HG03469 (cell line): ENCODE results near the gene UBL7.
"Not testable (repeated sequence)": the region's sequence is repeated elsewhere in the genome, so short reads cannot be mapped to it uniquely, and the experiment has no call there.

Experiments
- ATAC-seq: cut with Tn5 transposase; IDR thresholded peaks from one replicate; pipeline ENCODE4 v1.9.1; 2021; ENCODE audit warnings: mild to moderate bottlenecking, moderate library complexity, moderate number of reproducible peaks; ENCODE audit not compliant: unreplicated experiment

Gene UBL7, protein sequence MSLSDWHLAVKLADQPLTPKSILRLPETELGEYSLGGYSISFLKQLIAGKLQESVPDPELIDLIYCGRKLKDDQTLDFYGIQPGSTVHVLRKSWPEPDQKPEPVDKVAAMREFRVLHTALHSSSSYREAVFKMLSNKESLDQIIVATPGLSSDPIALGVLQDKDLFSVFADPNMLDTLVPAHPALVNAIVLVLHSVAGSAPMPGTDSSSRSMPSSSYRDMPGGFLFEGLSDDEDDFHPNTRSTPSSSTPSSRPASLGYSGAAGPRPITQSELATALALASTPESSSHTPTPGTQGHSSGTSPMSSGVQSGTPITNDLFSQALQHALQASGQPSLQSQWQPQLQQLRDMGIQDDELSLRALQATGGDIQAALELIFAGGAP

DNA sequence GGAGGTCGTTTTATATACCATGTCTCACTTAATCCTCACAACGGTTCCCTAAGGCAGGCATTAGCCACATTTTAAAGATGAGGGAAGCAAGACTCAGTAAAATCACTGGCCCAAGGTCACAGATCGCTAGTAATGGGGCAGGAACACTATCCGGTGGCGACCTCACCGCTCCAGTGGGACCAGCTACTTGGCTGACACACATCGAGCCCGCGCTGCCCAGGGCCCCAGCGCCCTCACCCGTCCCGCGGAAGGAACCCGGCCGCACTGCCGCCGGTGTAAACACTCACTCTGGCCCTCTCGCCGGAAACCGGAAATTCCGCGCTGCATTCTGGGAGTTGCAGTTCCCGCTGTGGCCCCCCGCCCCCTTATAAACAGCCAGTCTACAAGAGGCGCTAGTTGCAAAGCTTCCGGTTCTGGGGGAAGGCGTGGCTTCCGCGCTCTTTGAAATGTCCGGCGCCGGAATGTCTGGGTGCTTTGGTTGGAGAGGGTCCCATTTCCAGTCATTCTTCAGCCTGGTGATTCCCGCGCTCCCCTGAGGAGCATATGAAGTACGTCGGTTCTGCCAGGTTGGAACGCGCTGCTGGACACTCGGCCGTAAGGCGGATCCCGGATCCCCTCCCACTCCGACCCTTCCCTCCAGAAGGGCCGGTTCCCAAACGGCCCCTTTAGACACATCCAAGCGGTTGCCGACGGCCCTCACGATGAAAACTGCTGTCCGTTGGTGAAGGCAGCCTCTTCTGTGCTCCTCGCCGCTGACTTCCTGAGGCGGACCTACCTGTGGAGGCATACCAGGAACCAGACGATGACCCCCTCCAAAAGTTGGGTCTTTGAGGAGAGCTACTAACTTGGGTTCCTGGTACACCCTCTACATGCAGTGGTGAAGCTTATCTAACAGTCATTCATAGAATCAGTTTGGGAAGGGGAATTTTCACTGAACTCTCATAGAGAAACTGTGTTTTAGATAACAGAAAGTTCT, at the start of gene UBL7:
Gene UBL7 (minus strand): TSS at position 290 of the 976 bp plus-strand sequence. CDS start 2,293 bp downstream, outside the sequence.
- peak; percentile 47 for ATAC-seq

DNA sequence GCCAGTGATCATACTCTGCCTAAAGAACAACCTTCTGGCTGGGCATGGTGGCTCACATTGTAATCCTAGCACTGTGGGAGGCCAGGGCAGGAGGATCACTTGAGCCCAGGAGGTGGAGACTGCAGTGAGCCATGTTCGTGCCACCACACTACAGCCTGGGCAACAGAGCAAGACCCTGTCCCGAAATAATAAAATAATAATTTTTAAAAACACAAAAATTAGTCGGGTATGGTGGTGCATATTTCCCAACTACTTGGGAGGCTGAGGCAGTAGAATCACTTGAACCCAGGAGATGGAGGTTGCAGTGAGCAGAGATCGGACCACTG, 45.5 kb upstream of the UBL7 start:
- ATAC-seq = no peak

DNA sequence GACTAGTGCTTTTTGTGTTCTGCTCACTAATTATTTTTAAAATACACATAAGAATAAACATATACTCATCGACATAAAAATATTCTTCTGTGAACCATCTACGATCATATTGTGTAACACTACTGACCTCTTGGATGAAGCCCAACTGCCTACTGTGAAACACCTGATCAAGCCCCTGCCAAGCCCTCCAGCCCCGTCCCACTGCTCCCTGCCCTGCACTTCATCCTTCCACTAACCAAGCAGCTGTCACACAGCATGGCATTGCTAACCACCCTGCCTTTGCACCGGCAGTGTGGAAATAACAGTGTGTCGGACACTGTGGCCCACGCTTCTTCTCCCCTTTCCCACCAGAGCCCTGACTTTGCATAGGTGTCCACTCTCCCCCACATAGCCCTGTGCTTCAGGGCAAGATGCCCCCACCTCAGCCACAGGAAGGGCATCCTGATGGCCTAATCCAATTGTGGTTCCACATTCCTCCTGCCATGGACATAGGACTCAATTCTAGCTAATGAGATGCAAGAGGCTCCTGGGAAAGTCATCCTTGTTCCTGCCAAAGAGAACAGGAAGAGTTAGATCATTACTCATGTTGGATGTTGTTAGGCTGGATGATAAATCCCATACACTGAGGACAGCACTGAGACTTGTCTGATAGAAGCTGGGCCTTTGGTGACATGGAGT, 45.0 kb upstream of the UBL7 start:
- ATAC-seq = no peak

DNA sequence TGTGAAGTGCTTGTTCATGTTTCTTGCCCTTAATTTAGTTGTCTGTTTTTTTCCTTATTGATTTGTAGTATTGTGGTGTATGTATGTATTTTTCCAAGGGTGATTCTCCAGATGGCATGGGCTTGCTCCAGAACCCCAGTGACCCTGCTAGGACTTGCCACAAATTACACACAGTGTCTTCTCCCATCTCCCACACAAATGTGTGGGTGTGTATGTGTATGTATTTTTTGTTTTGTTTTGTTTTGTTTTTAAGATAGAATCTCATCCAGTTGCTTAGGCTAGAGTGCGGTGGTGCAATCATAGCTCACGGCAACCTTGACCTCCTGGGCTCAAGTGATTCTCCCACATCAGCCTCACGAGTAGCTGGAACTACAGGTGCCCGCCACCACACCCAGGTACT, 43.9 kb upstream of the UBL7 start:
- no peak for ATAC-seq

DNA sequence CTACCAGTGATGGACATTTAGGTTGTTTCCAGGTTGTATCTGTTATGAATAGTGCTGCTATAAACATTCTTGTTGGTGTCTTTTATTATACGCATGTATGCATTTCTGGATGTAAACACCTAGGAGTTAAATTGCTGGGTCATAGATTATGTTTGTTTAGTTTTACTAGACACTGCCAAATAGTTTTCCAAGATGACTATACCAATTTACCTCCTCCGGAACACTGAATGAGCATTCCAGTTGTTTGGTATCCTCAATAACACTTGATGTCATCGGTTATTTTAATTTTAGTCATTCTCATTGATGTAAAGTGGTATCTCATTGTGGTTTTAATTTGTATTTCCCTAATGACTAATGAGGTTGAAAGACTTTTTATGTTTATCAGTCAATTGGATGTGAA, 43.5 kb upstream of the UBL7 start:
- no peak for ATAC-seq

DNA sequence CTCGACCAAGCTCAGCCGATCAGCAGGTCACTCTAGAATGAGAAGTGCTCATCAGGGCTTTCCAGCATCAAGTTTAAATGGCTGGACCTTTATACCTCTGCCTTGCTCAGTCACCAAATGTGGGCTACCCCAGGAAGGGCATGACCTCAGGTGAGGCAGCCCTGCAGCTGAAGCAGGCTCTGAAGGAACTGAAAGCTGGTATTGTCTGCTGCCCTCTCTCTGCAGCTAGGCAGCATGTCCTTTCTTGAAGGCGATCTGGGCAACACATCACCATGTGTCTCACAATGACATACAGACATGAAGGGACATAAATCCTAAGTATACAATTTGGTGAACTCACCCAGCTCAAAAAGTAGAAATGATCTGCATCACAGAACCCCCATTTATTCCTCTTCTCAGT, 41.3 kb upstream of the UBL7 start:
- ATAC-seq = no peak

DNA sequence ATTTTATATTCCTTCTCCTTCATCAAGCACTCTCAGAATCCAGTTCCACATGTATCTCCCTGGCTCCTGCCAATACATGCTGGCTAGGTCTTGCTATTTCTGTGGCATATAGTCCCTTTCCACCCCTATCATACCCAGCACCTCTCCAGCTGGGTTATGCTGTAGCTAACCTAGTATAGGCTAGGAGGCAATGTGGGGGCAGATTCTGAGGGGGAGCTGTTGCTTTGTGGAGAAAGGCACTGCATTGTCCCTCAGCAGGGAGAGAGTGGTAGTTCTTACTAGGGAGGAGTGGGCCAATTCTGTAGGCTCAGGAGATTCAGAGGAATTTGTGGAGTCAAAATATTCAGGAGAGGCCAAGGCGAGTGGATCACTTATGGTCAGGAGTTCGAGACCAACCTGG, 39.4 kb upstream of the UBL7 start:
- ATAC-seq = no peak

DNA sequence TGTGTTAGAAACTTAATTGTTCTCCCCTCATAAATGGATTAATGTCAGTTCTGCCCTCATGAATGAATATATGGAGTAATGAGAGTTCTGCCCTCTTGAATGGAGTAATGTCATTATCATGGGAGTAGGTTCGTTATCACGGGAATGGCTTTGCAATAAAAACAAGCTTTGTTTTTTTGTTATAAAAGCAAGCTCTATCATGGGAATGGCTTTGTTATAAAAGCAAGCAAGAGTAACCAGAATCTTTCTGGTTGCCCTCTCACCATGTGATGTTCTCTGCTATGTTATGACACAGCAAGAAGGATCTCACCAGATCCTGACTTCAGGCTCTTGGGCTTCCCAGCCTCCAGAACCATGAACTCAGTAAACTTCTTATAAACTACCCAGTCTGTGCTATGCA, 38.4 kb upstream of the UBL7 start:
- no peak for ATAC-seq

DNA sequence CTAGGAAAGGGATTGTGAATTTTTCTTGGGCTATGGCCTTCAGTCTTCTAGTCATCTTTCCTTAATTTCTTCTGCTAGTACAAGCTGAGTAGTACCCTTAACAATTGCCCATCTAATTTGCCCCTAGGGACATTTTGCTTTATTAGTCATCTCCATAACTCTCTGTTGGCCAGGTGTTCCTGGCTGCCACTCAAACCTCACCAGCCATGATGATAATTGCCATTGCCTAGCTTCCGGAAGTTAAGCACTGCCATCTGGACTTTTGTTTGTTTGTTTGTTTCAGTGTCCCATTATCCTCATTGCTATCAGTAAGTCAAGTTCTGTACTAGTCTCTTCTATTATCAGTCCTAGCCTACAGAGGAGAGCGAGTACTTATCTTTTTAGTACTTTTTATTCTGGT, 36.6 kb upstream of the UBL7 start:
- no peak for ATAC-seq

DNA sequence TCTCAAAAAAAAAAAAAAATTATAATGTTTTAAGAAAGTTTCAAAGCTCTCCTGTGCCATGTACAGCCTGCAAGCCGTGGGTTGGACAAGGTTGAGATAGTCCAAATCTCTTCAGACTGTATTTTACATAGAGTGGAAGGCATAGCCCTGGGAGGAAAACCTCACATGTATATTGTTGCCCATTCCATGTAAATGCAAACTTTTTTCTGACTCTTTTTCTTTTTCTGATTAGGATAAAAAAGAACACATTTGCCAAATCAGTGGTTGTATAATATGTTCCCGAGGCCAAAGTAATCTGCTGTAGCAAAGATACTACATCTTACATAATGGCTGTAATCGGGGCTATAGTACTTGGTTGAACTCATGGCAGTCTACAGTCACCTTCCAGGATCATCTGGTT, 35.7 kb upstream of the UBL7 start:
- no peak for ATAC-seq

DNA sequence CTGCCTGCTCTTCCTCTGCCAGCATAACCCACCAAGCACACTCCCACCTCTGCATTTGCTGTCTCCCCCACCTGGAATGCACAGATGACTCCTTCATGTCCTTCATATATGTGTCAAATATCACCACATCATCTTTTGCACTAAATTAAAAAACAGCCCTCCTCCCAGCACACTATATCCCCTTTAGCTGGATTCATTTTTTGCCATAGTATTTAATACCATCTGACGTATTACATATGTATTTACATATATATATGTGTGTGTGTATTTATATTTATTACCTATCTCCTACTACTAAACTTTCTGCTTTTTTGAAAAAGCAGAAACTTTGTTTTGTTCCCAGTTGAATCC, 29.4 kb upstream of the UBL7 start:
- no peak for ATAC-seq

DNA sequence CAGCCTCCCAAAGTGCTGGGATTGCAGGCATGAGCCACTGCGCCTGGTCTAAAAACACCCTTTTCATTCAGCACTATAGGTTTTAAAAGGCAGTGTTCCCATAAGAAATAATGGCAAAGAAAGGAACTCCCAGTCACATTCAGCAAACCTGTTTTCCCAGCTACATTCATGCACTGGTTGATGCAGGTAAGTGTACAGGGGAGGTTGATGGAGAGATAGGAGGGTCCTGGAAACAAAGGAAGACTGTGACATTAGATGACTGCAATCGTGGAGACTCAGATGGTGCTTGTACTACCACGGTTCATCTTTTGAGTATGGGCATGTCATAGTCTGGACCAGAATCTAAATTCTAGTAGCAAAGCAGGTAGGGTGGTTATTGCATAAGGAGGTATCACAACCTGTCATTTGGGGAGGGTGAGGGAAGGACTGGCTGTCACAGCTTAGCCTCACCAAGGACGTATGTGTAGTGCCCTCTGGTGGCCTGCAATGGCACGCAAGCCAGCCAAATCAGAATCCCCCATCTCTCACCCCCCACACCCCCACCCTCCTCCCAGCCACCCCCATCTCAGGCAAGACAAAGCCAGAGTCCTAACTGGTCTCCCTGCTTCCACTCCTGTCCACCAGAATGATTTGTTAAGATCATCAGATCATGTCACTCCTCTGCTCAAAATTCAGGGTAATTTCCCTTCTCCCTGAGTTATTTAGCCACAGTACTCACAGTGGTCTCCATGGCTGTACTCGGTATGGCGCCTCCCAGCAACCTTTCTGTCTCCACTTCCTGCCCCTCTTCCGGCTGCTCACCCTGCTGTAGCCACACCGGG, 28.8 kb upstream of the UBL7 start:
- no peak for ATAC-seq

DNA sequence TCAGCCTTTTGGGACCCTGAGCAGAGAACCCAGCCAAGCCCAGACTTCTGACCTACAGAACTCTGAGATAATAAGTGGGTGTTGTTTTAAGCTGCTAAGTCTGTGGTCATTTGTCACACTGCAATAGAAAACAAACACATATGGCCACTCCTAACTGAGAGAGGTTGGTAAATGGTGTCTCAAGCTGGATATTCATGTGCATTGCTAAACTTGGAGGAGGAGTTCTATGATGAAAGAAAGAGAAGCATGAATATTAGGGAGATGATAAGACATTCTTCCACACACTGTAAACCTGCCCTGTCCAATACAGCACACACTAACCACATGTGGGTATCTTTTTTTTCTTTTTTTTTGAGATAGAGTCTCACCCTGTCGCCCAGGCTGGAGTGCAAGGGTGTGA, 27.8 kb upstream of the UBL7 start:
- ATAC-seq = no peak

DNA sequence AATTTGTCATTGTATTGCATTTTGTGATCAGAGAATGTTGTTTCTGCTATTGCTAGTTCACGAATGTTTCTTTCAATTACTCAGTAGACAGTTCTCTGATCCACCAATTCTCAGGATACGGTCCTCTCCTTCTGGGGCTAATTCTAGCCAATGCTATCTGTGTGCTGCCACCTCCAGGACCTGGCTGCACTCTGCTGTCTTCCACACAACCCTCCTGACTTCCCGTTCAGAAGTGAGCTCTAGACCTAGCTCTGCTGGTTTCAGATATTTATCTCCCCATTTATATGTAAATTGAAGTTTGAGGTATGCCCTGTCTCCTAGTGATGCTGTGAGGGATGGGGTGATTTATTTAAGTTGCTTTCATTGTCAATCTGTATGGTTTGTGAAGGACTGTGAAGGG, 21.7 kb upstream of the UBL7 start:
- no peak for ATAC-seq

DNA sequence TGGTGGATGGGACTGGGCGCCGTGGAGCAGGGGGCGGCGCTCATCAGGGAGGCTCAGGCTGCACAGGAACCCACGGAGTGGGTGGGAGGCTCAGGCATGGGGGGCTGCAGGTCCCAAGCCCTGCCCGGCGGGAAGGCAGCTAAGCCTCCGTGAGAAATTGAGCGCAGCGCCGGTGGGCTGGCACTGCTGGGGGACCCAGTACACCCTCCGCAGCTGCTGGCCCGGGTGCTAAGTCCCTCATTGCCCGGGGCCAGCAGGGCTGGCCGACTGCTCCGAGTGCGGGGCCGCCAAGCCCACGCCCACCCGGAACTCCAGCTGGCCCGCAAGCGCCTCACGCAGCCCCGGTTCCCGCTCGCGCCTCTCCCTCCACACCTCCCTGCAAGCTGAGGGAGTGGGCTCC, 19.4 kb upstream of the UBL7 start:
- ATAC-seq = not testable (repeated sequence)

DNA sequence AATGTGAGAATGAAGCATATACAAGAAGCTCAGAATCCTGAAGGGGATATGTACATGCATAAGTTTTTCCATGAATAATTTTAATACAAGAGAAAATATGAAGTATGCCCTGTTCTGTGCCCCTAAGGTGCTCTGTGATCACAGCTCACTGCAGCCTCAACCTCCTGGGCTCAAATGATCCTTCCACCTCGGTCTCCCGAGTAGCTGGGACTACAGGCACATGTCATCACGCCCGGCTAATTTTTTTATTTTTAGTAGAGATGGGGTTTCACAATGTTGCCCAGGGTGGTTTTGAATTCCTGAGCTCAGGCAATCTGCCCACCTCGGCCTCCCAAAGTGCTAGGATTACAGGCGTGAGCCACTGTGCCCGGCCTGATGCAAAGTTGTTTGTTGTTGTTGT, 10.7 kb upstream of the UBL7 start:
- not testable (repeated sequence) for ATAC-seq

DNA sequence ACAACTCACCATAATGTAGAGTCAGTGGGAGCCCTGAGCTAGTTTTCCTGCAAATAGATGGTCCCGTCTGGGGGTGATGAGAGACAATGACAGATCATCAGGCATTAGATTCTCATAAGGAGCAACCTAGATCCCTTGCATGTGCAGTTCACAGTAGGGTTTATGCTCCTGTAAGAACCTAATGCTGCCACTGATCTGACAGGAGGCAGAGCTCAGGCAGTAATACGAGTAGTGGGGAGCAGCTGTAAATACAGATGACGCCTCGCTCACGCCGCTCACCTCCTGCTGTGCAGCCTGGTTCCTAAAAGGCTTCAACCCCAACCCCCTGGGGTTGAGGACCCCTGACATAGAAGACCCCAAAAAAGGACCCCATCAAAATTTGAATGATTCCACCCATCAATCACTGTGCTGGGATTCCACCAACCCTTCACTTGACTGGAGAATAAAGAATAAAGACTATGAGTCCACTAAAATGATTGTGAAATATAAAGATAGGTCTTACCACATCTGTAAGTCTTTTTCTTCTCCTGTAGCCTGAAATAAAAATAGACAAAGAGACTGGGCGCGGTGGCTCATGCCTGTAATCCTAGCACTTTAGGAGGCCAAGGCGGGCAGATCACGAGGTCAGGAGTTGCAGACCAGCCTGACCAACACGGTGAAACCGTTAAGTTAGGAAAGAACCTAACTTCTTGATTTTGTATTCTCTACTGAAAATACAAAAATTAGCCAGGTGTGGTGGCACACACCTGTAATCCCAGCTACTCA, 9.9 kb upstream of the UBL7 start:
- ATAC-seq = no peak

DNA sequence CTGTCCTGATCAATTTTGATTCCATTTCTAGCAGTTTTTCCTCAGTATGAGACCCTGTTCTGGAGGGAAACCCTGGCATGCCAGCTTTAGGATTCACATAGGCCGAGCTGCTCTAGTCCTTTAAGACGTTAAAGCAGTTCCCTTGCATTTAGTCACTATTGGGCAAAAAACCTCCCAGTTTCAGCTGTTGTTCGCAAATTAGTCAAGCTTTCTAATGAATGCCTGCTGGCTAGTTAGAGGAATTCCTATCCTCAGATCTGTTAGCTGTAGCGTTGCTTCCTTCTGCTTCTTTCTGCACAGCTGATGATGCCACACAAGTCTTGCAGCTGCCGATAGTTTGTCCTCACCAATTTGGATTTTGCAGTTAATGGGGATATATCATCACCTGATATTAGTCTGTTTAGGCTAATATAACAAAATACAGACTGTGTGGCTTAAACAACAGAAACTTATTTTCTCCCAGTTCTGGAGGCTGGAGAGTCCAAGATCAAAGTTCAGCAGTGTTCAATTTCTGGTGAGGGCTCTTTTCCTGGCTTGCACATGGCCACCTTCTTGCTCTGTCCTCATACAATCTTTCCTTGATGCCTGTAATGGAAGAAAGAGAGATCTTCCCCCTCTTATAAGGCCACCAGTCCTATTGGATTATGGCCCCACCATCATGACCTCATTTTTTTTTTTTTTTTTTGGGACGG, 7.5 kb upstream of the UBL7 start:
- ATAC-seq = no peak

DNA sequence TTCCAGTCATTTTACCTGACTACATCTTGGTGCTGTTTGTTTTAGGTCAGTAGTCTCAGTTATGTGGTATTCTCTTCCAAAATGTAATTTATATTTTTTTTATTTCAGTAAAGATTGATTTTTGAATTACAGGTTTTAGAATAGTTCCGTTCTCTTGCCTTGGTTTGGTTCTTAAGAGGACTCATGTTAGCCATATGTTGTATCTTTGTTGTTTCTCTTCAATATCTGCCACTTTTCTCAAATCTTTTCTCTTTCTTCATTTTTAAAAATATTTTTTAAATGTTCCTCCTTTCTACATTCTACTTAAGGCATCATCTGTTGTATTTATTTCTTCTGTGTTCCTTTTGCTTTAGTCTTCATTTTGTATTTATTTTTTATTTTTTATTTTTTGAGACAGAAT, 5.6 kb upstream of the UBL7 start:
- no peak for ATAC-seq
